H1 (cell line): ENCODE results near the gene CCR8. TPM values are rescaled to one million over a fixed set of nuclear protein-coding genes. Genes with fewer than 3 reads are reported as not detected.

Experiments used
- ASH2L ChIP-seq: fragments of 200-600, 300-600 bp; sonication (generic); IDR thresholded peaks from one replicate; pipeline ENCODE4 v1.7.1; 2017; ENCODE audit warnings: low read length
- JUN ChIP-seq: IDR thresholded peaks from 2 replicates; pipeline ENCODE4 v1.6.1; 2011; ENCODE audit warnings: low read depth, mild to moderate bottlenecking, improper control_type of control experiment, low read length
- KDM5A ChIP-seq: fragments of 200-600 bp; IDR thresholded peaks from 2 replicates; pipeline ENCODE4 v1.7.1; 2012; ENCODE audit warnings: mild to moderate bottlenecking, low read length, inconsistent platforms, mixed read lengths
- NANOG ChIP-seq: IDR thresholded peaks from 2 replicates; pipeline ENCODE4 v1.6.1; 2011; ENCODE audit warnings: low read length, low read depth, mild to moderate bottlenecking, inconsistent platforms; ENCODE audit not compliant: insufficient read depth, poor library complexity, severe bottlenecking
- RXRA ChIP-seq: IDR thresholded peaks from 2 replicates; pipeline ENCODE4 v1.6.1; 2011; ENCODE audit warnings: low read depth, mild to moderate bottlenecking, low read length, moderate library complexity; ENCODE audit not compliant: insufficient read depth
- SAP30 ChIP-seq: fragments of 300-600 bp; sonication (generic); IDR thresholded peaks from 2 replicates; pipeline ENCODE4 v1.7.1; 2012; ENCODE audit warnings: low read length, moderate library complexity, mild to moderate bottlenecking, inconsistent platforms; ENCODE audit not compliant: insufficient read depth, insufficient replicate concordance
- SUZ12 ChIP-seq: fragments of 200-600 bp; sonication (generic); IDR thresholded peaks from 2 replicates; pipeline ENCODE4 v1.6.1; 2012; ENCODE audit warnings: mild to moderate bottlenecking, inconsistent platforms, low read length, moderate library complexity, mixed read lengths
- polyA plus RNA-seq, 7 experiments: library from polyadenylated mRNA; depleted of rRNA in 3 of 7; stranded (reverse) in 5 of 7; unstranded in 2 of 7; fragments of >200 nt in 5 of 7; fragments of 200-250 nt in 2 of 7; gene quantifications; 1 replicate in 5 of 7; 2 replicates in 1 of 7; 4 replicates in 1 of 7; pipeline versions ENCODE4 v1.2.1 to v1.2.3, GENCODE V29; 2011 to 2013; ENCODE audit warnings: missing spikeins in 2 of 7, mixed read lengths in 2 of 7
- total RNA-seq: library from RNA; stranded (reverse); fragmentation: NEBNext Ultra II Directional; extraction: Animal tissue kit (Norgen Biotek cat#: 25700); gene quantifications from 2 replicates; pipeline ENCODE4 v1.2.1, GENCODE V29; 2021

Gene CCR8
- total and polyA plus RNA-seq, 2 of the 8 experiments (the other 6 are each of a cell fraction or from before 2014, with no cell fraction given), result 0.35 TPM; not detected in 1

- TF ChIP-seq NANOG (no peak), ASH2L (no peak), SAP30 (no peak), SUZ12 (no peak), JUN (no peak), KDM5A (no peak), RXRA (no peak)
- TF ChIP-seq, all 59 proteins: peak for 0
Measured at GRCh38 chr3:39362192-39362591, 32.7 kb downstream of the CCR8 start (continued).
